GM12878 (cell line): ENCODE data around the gene DIS3L2. TPM values are rescaled to one million over a fixed set of nuclear protein-coding genes. Genes with fewer than 3 reads are reported as not detected.

Experiments used
- ATAC-seq: fragments of 200-7000 bp; cut with Tn5 transposase; 3 replicates; pipeline ENCODE4 v1.9.1; 2020; ENCODE audit warnings: mild to moderate bottlenecking, moderate library complexity
- BruUV-seq: library from RNA; stranded (reverse); fragments of 400-500 nt; replicated peaks from 2 replicates; lab custom pipeline; 2021; lab: Mats Ljungman, UMichigan
- CTCF ChIA-PET: fragments of 300-600 bp; sonication (Branson Sonifier 250); formaldehyde crosslinking; extraction: SDS; loops from one replicate; lab custom pipeline; 2021; ENCODE audit warnings: inconsistent platforms; lab: Yijun Ruan, JAX
- POLR2A ChIA-PET: fragments of 350-600 bp; formaldehyde crosslinking; extraction: SDS; loops from one replicate; lab custom pipeline; 2021; ENCODE audit warnings: inconsistent platforms; lab: Charles Lee
- RAD21 ChIA-PET: fragments of 300-600 bp; sonication (Branson Sonifier 250); formaldehyde crosslinking; loops from one replicate; lab custom pipeline; 2023; ENCODE audit warnings: antibody characterized with exemption; ENCODE audit not compliant: unreplicated experiment; lab: Charles Lee
- SMC1A ChIA-PET: fragments of 300-600 bp; sonication (Branson Sonifier 250); formaldehyde crosslinking; loops from one replicate; lab custom pipeline; 2023; ENCODE audit not compliant: unreplicated experiment, uncharacterized antibody; lab: Charles Lee
- DNase-seq: peaks from one replicate; pipeline ENCODE4 v3.0.0-alpha.2; 2011; ENCODE audit warnings: low read depth, low spot score
- FAIRE-seq: peaks from 3 replicates; lab custom pipeline; 2011; peaks lifted over from hg19 to GRCh38; lab: Jason Lieb, UNC
- H2AFZ ChIP-seq: 2 replicates; pipeline ENCODE4 v1.6.0; 2011; ENCODE audit warnings: low read depth, low read length, control low read depth; ENCODE audit not compliant: control insufficient read depth
- H3K27ac ChIP-seq: 2 replicates; pipeline ENCODE4 v1.5.1; 2011; ENCODE audit warnings: control low read depth; ENCODE audit not compliant: control insufficient read depth, insufficient read depth
- H3K27me3 ChIP-seq, 2 experiments: replicated peaks in 1 of 2; 2 replicates each; pipeline versions ENCODE4 v1.6.0 to v1.6.1; 2011; ENCODE audit warnings: low read length in 1 of 2; ENCODE audit not compliant: control insufficient read depth in 2 of 2, insufficient read depth in 2 of 2
- H3K36me3 ChIP-seq, 2 experiments: 2 replicates each; pipeline ENCODE4 v1.5.1; 2011; ENCODE audit warnings: low read length in 1 of 2; ENCODE audit not compliant: control insufficient read depth in 2 of 2, insufficient read depth in 2 of 2
- H3K4me1 ChIP-seq: 2 replicates; pipeline ENCODE4 v1.6.1; 2011; ENCODE audit warnings: mild to moderate bottlenecking, low read length, moderate library complexity, mixed read lengths; ENCODE audit not compliant: control insufficient read depth, insufficient read depth
- H3K4me2 ChIP-seq: 2 replicates; pipeline ENCODE4 v1.6.0; 2011; ENCODE audit warnings: control low read depth; ENCODE audit not compliant: control insufficient read depth, insufficient read depth
- H3K4me3 ChIP-seq: fragments of 200-600 bp; sonication (generic); 2 replicates; pipeline ENCODE4 v1.5.1; 2016
- H3K79me2 ChIP-seq: 2 replicates; pipeline ENCODE4 v1.6.0; 2011; ENCODE audit warnings: low read length; ENCODE audit not compliant: control insufficient read depth, insufficient read depth
- H3K9ac ChIP-seq: 2 replicates; pipeline ENCODE4 v1.8.0; 2011; ENCODE audit warnings: low read length, control low read depth, mixed read lengths; ENCODE audit not compliant: control insufficient read depth, insufficient read depth
- H3K9me3 ChIP-seq: replicated peaks from 3 replicates; pipeline ENCODE4 v1.5.1; 2011; ENCODE audit warnings: mild to moderate bottlenecking, low read length; ENCODE audit not compliant: control insufficient read depth, insufficient read depth
- H4K20me1 ChIP-seq: 2 replicates; pipeline ENCODE4 v1.6.0; 2011; ENCODE audit not compliant: control insufficient read depth, insufficient read depth
- BCL11A ChIP-seq: IDR thresholded peaks from 2 replicates; pipeline ENCODE4 v1.6.1; 2011; ENCODE audit warnings: low read depth, low read length
- HCFC1 ChIP-seq: fragments of 150-350 bp; IDR thresholded peaks from 2 replicates; pipeline ENCODE4 v1.6.1; 2014; ENCODE audit warnings: low read length
- KLF5 ChIP-seq: fragments of 450-650 bp; IDR thresholded peaks from 2 replicates; pipeline ENCODE4 v1.6.1; 2014; ENCODE audit warnings: mild to moderate bottlenecking; ENCODE audit not compliant: partially characterized antibody
- WGBS: methylation state at CpG from one replicate; pipeline ENCODE4 v1.1.6; 2016; ENCODE audit warnings: low lambda C conversion rate; ENCODE audit not compliant: insufficient replicate concordance, insufficient coverage; ENCODE audit errors: missing lambda C conversion rate; 5-methylcytosine and 5-hydroxymethylcytosine counted together
- in situ Hi-C: fragments of 300-500 bp; cut with MboI; formaldehyde crosslinking; loops from 9 replicates; pipeline ENCODE4 v1.14.3; 2018; ENCODE audit warnings: mixed read lengths
- intact Hi-C: fragments of 100-400 bp; cut with micrococcal nuclease; formaldehyde crosslinking; loops from one replicate; pipeline ENCODE4 v1.14.2; 2022; ENCODE audit not compliant: unreplicated experiment
- polyA plus RNA-seq, 11 experiments: library from polyadenylated mRNA; depleted of rRNA in 4 of 11; unstranded in 6 of 11; stranded (reverse) in 5 of 11; fragments of >200 nt; fragmentation: Nextera tagmentation in 4 of 11; fragmentation: Illumina TruSeq in 1 of 11; extraction: Ambion mirVana in 4 of 11; extraction: Trizol in 1 of 11; gene quantifications; 1 replicate in 1 of 11; 2 replicates in 10 of 11; pipeline versions ENCODE4 v1.2.1 to v1.2.3, GENCODE V29; 2011 to 2016; ENCODE audit warnings: inconsistent platforms in 2 of 11, missing spikeins in 2 of 11, low read depth in 1 of 11
- total RNA-seq, 4 experiments: library from RNA; depleted of rRNA in 3 of 4; stranded (reverse); fragments of >200 nt in 3 of 4; fragmentation: Illumina TruSeq in 1 of 4; extraction: Trizol in 1 of 4; gene quantifications; 2 replicates each; pipeline versions ENCODE4 v1.2.1 to v1.2.3, GENCODE V29; 2013 to 2021
- TF ChIP-seq, protein P1 (sequence below): IDR thresholded peaks from 2 replicates; pipeline ENCODE4 v1.6.1; 2012; ENCODE audit warnings: low read length, inconsistent platforms
- TF ChIP-seq, protein P2 (sequence below): fragments of 450-650 bp; IDR thresholded peaks from 2 replicates; pipeline ENCODE4 v1.6.1; 2017; ENCODE audit warnings: mild to moderate bottlenecking

DIS3L2 gene
- total and polyA plus RNA-seq, 10 of the 15 experiments (the other 5 are each of a cell fraction or from before 2014, with no cell fraction given), result 3.5 to 27.1 (median 16.0) TPM

DNA sequence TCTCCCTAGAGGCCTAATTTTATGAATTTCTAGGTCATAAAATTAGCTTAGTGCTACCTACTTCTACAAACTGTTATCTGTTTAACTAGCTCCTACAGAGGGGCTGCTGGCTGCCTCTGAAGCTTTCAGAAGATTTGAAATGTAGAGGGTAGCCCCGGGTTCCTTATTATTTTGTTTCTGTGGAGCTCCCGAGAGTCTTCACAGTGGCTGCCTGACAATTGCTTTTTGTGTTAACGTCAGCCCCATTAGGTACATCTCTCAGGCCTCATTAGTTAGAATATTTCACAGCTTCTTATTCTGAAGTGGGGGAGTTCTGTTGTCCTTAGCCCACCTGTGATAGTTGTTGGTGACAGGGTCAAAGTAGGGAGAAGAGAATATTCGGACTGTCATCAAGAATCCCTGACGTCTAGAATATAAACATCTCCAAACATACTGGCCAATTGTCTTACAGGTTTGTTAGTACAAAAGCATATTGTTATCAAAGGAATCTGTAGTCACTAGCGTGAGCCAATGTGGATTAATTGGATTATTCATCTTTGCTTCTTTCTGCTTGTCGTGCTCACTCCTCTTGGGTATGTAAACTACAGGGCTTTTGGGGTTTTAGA lies 77.5 kb downstream of the DIS3L2 start:
- BruUV-seq, result no TSS peak

More for the DNA sequence above, 77.5 kb downstream of the DIS3L2 start:
- ChIA-PET CTCF (interaction anchor here (0.6 to 1.1 kb wide), 2 partner anchors 11 to 115 kb away, joined by 3 to 4 read pairs; no protein-coding TSS in a partner anchor), POLR2A (no interaction called here), SMC1A (interaction anchor here (1.1 to 1.5 kb wide), 2 partner anchors 12 to 14 kb away, joined by 3 to 4 read pairs; no protein-coding TSS in a partner anchor), RAD21 (no interaction called here)
- WGBS, result 92% methylated on average over 7 of the region's 7 CpGs
- H3K79me2 ChIP-seq, result no peaks in the 10 kb centered on the region
- no peak for FAIRE-seq
- DNase-seq, result no peak
- ATAC-seq, result no peak
- H3K27me3 ChIP-seq, result no peaks in the 10 kb centered on the region
- no peak overlapping the region for H3K4me2 ChIP-seq
- TF ChIP-seq, protein P1, sequence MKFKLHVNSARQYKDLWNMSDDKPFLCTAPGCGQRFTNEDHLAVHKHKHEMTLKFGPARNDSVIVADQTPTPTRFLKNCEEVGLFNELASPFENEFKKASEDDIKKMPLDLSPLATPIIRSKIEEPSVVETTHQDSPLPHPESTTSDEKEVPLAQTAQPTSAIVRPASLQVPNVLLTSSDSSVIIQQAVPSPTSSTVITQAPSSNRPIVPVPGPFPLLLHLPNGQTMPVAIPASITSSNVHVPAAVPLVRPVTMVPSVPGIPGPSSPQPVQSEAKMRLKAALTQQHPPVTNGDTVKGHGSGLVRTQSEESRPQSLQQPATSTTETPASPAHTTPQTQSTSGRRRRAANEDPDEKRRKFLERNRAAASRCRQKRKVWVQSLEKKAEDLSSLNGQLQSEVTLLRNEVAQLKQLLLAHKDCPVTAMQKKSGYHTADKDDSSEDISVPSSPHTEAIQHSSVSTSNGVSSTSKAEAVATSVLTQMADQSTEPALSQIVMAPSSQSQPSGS, result no peak
- no peak for TF ChIP-seq HCFC1
- TF ChIP-seq KLF5, result no peak
- TF ChIP-seq, protein P2, sequence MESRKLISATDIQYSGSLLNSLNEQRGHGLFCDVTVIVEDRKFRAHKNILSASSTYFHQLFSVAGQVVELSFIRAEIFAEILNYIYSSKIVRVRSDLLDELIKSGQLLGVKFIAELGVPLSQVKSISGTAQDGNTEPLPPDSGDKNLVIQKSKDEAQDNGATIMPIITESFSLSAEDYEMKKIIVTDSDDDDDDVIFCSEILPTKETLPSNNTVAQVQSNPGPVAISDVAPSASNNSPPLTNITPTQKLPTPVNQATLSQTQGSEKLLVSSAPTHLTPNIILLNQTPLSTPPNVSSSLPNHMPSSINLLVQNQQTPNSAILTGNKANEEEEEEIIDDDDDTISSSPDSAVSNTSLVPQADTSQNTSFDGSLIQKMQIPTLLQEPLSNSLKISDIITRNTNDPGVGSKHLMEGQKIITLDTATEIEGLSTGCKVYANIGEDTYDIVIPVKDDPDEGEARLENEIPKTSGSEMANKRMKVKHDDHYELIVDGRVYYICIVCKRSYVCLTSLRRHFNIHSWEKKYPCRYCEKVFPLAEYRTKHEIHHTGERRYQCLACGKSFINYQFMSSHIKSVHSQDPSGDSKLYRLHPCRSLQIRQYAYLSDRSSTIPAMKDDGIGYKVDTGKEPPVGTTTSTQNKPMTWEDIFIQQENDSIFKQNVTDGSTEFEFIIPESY, result no peak
- TF ChIP-seq BCL11A, result no peak
- intact Hi-C loops (no loop called here), in situ Hi-C loops (no loop called here)
- H2AFZ ChIP-seq, result no peak overlapping the region
- H3K9me3 ChIP-seq, result no peaks in the 10 kb centered on the region; the same call in 2 of the 3 replicates
- no peaks in the 10 kb centered on the region; a peak in 1 of 4 replicates for H3K36me3 ChIP-seq
- H4K20me1 ChIP-seq, result peaks cover 3% of the 10 kb centered on the region; the same call in 1 of the 2 replicates
- no peak overlapping the region for H3K4me3 ChIP-seq
- no peak overlapping the region for H3K9ac ChIP-seq
- no peaks in the 10 kb centered on the region for H3K4me1 ChIP-seq
- H3K27ac ChIP-seq, result no peak overlapping the region
